ENCODE measurements around the gene SPSB2.

Gene SPSB2

DNA sequence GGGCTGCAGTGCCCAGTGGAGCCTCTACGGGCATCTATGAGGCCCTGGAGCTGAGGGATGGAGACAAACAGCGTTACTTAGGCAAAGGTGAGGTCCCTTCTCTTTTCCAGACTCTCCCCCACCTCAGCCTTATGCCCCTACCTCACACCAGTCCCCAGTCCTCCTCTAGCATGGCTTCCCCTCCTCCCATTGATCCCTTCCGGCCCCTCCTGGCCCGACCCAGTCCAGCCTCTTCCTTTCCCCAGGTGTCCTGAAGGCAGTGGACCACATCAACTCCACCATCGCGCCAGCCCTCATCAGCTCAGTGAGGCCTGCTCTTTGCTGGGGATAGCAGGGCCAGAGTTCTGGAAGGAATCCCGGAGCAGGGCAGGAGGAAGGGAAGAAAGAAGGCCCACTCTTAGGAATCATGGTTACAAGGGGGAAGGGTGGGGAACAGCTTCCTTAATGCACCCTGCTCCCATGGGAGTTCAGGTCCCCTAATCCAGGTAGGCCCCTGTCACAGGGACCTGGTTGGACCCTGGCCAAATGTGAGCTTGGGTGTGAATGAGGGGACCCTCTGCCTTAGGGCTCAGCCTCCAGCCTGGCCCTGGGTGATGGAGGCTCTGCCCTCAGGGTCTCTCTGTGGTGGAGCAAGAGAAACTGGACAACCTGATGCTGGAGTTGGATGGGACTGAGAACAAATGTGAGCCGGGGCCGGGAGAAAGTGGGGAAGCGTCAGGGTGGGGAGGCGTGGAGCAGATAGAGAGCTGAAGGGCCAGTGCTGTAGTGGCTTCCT lies 43.5 kb upstream of the SPSB2 start:
- Histone ChIP-seq H4K8ac (ENCODE audit: low read depth, low read length) (no peak overlapping the region), H2BK15ac (replicated peaks; ENCODE audit: low read depth) (no peak overlapping the region), H3K27ac (ENCODE audit: low read depth, low read length) (no peak overlapping the region), H3K27me3 (ENCODE audit: insufficient read depth, low read length, poor library complexity) (no peaks in the 10 kb centered on the region), H2BK120ac (ENCODE audit: low read depth, low read length) (no peak overlapping the region), H3K79me2 (ENCODE audit: control insufficient read depth, insufficient read depth, low read length) (no peaks in the 10 kb centered on the region), H3K36me3 (ENCODE audit: control insufficient read depth, insufficient read depth, low read length) (peaks cover 2% of the 10 kb centered on the region), H2BK5ac (ENCODE audit: low read length) (no peak overlapping the region), H3K4me3 (ENCODE audit: low read length) (no peak overlapping the region), H2AK5ac (ENCODE audit: low read length) (no peak overlapping the region), H4K5ac (ENCODE audit: low read length) (no peak overlapping the region), H3K23ac (ENCODE audit: low read length) (no peak overlapping the region), H3K56ac (ENCODE audit: low read length) (peak overlapping the region; percentile 80), H3K9ac (ENCODE audit: low read length) (peak overlapping the region; percentile 17), H3K4me2 (ENCODE audit: low read length) (no peak overlapping the region), H3K18ac (ENCODE audit: low read length) (no peak overlapping the region), H3K4me1 (ENCODE audit: control insufficient read depth, low read depth, low read length) (peaks cover 5% of the 10 kb centered on the region), H3K79me1 (ENCODE audit: low read length) (peaks cover 3% of the 10 kb centered on the region), H3K4ac (ENCODE audit: low read depth, low read length) (no peak overlapping the region)
- WGBS (ENCODE audit: extremely low coverage, insufficient coverage, low lambda C conversion rate), result no CpG with 5 or more reads among the region's 11 CpGs
- no peak for DNase-seq

DNA sequence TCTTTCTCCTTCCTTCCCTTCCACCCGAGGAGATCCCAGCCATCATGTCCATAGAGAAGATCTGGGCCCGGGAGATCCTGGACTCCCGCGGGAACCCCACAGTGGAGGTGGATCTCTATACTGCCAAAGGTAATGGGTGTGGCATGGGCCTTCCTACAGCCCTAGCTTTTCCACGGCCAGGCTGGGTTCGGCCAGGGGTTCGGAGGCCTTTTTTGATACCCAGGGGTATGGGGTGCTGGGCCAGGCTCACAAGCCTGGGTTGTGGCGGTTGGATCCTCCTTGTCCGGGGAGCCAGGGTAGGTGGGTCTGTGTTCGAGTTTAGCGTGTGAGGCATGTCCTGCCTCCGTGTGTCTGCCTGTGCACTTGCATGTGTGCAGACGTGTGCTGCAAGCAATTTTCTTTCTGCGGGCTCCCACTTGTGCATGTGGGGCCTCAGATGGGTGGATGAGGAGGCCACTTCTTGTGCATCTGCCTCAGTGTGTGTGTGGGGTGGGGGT lies 42.7 kb upstream of the SPSB2 start:
- H3K18ac ChIP-seq (ENCODE audit: low read length), result no peak overlapping the region
- H3K36me3 ChIP-seq (ENCODE audit: control insufficient read depth, insufficient read depth, low read length), result peaks cover 2% of the 10 kb centered on the region
- H3K27me3 ChIP-seq (ENCODE audit: insufficient read depth, low read length, poor library complexity), result no peaks in the 10 kb centered on the region
- H3K79me2 ChIP-seq (ENCODE audit: control insufficient read depth, insufficient read depth, low read length), result no peaks in the 10 kb centered on the region
- no peak overlapping the region for H4K5ac ChIP-seq (ENCODE audit: low read length)
- H3K56ac ChIP-seq (ENCODE audit: low read length), result peak overlapping the region; percentile 80
- H2BK5ac ChIP-seq (ENCODE audit: low read length), result peak overlapping the region; percentile 30
- WGBS (ENCODE audit: extremely low coverage, insufficient coverage, low lambda C conversion rate), result no CpG with 5 or more reads among the region's 14 CpGs
- no peak overlapping the region for H2BK120ac ChIP-seq (ENCODE audit: low read depth, low read length)
- peak overlapping the region; percentile 56 for H3K9ac ChIP-seq (ENCODE audit: low read length)
- H3K4me2 ChIP-seq (ENCODE audit: low read length), result peak overlapping the region; percentile 35
- H2BK15ac ChIP-seq (replicated peaks; ENCODE audit: low read depth), result no peak overlapping the region
- peak overlapping the region; percentile 87 for H2AK5ac ChIP-seq (ENCODE audit: low read length)
- no peak overlapping the region for H3K27ac ChIP-seq (ENCODE audit: low read depth, low read length)
- peaks cover 5% of the 10 kb centered on the region for H3K4me1 ChIP-seq (ENCODE audit: control insufficient read depth, low read depth, low read length)
- DNase-seq, result no peak
- no peak overlapping the region for H3K23ac ChIP-seq (ENCODE audit: low read length)
- peaks cover 3% of the 10 kb centered on the region for H3K79me1 ChIP-seq (ENCODE audit: low read length)
- H3K4ac ChIP-seq (ENCODE audit: low read depth, low read length), result peak overlapping the region; percentile 79
- H4K8ac ChIP-seq (ENCODE audit: low read depth, low read length), result no peak overlapping the region
- no peak overlapping the region for H3K4me3 ChIP-seq (ENCODE audit: low read length)

DNA sequence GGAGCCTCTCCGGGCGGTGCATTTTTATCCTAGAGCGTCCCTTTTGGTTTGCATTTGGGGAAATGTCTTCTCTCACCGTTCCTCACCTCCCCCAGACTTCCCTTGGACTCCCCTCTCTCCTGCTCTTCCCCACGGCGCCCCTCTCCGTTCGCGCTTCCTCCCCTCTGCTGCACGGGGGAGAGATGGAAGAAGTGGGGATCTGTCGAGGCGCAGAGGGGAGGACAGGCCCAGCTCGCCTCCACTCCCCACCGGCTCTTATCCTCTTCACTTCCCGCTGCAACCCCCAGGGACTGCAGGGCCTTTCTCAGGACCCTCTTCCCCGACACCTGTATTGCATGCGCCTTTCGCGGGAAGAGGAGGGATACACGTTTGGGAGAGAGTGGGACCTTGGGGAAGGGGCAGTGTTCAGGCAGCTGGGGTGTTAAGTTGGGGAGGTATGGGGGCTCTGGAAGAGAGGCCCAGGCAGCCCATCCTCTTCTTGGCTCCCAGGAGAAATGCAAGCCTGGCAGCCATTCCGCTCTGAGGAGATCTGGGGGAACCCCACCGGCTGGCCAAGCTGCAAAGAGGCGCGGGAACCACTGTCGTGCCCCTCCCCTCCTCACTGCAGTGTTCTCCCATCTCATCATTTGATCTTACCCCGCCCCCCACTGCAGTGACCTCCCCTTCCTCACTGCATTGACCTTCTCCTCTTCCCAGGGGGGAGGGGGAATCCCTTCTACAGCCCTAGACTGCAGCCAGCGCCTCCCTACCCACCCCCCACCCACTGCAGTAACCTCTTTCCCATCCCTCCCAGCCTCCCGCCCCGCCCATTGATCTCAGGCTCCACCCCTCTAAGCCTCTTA lies 42.1 kb upstream of the SPSB2 start:
- H3K23ac ChIP-seq (ENCODE audit: low read length), result peak overlapping the region; percentile 67
- peak; percentile 92 for DNase-seq
- peak overlapping the region; percentile 42 for H3K4me3 ChIP-seq (ENCODE audit: low read length)
- H3K9ac ChIP-seq (ENCODE audit: low read length), result peak overlapping the region; percentile 75
- H2BK15ac ChIP-seq (replicated peaks; ENCODE audit: low read depth), result no peak overlapping the region
- H3K27me3 ChIP-seq (ENCODE audit: insufficient read depth, low read length, poor library complexity), result no peaks in the 10 kb centered on the region
- peaks cover 5% of the 10 kb centered on the region for H3K4me1 ChIP-seq (ENCODE audit: control insufficient read depth, low read depth, low read length)
- H3K79me1 ChIP-seq (ENCODE audit: low read length), result peaks cover 3% of the 10 kb centered on the region
- H2BK120ac ChIP-seq (ENCODE audit: low read depth, low read length), result no peak overlapping the region
- no peak overlapping the region for H4K8ac ChIP-seq (ENCODE audit: low read depth, low read length)
- H2AK5ac ChIP-seq (ENCODE audit: low read length), result no peak overlapping the region
- H3K4ac ChIP-seq (ENCODE audit: low read depth, low read length), result no peak overlapping the region
- H2BK5ac ChIP-seq (ENCODE audit: low read length), result no peak overlapping the region
- H4K5ac ChIP-seq (ENCODE audit: low read length), result no peak overlapping the region
- no CpG with 5 or more reads among the region's 29 CpGs for WGBS (ENCODE audit: extremely low coverage, insufficient coverage, low lambda C conversion rate)
- H3K18ac ChIP-seq (ENCODE audit: low read length), result peak overlapping the region; percentile 2
- H3K4me2 ChIP-seq (ENCODE audit: low read length), result peak overlapping the region; percentile 92
- H3K56ac ChIP-seq (ENCODE audit: low read length), result peak overlapping the region; percentile 83
- peaks cover 2% of the 10 kb centered on the region for H3K36me3 ChIP-seq (ENCODE audit: control insufficient read depth, insufficient read depth, low read length)
- H3K79me2 ChIP-seq (ENCODE audit: control insufficient read depth, insufficient read depth, low read length), result no peaks in the 10 kb centered on the region
- no peak overlapping the region for H3K27ac ChIP-seq (ENCODE audit: low read depth, low read length)

DNA sequence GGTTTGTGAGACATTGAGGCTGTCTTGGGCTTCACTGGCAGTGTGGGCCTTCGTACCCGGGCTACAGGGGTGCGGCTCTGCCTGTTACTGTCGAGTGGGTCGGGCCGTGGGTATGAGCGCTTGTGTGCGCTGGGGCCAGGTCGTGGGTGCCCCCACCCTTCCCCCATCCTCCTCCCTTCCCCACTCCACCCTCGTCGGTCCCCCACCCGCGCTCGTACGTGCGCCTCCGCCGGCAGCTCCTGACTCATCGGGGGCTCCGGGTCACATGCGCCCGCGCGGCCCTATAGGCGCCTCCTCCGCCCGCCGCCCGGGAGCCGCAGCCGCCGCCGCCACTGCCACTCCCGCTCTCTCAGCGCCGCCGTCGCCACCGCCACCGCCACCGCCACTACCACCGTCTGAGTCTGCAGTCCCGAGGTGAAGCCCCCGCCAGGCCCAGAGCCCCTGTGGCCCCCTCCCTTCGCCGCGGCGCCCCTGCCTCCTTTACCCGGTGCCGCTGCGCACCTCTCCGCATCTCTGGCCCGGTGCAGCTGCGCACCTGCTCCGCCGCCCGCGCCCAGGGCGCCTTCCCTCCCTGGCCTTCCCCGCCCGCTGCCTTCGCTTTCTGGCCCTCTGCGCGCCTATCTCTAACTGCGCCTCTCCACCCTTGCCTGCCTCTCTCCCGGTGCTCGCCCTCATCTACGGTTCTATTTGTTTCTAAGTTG lies 41.3 kb upstream of the SPSB2 start, which contains the start of gene ENO2:
ENO2 (plus strand) TSS at position 335 of the 701 bp plus-strand sequence. CDS start 1,253 bp downstream, outside the sequence.
- no CpG with 5 or more reads among the region's 68 CpGs for WGBS (ENCODE audit: extremely low coverage, insufficient coverage, low lambda C conversion rate)
- Histone ChIP-seq H3K23ac (ENCODE audit: low read length) (peak within 1 kb of the TSS; percentile 67), H4K8ac (ENCODE audit: low read depth, low read length) (no peak within 1 kb of the TSS), H3K4me1 (ENCODE audit: control insufficient read depth, low read depth, low read length) (peaks cover 5% of the 10 kb centered on the region), H3K4me2 (ENCODE audit: low read length) (peak within 1 kb of the TSS; percentile 92), H2BK15ac (replicated peaks; ENCODE audit: low read depth) (no peak within 1 kb of the TSS), H3K4ac (ENCODE audit: low read depth, low read length) (peak within 1 kb of the TSS; percentile 20), H2BK5ac (ENCODE audit: low read length) (no peak within 1 kb of the TSS), H3K4me3 (ENCODE audit: low read length) (peak within 1 kb of the TSS; percentile 42), H2BK120ac (ENCODE audit: low read depth, low read length) (no peak within 1 kb of the TSS), H3K79me1 (ENCODE audit: low read length) (peaks cover 3% of the 10 kb centered on the region), H3K9ac (ENCODE audit: low read length) (peak within 1 kb of the TSS; percentile 75), H3K27me3 (ENCODE audit: insufficient read depth, low read length, poor library complexity) (no peaks in the 10 kb centered on the region), H3K79me2 (ENCODE audit: control insufficient read depth, insufficient read depth, low read length) (no peaks in the 10 kb centered on the region), H3K18ac (ENCODE audit: low read length) (peak within 1 kb of the TSS; percentile 19), H4K5ac (ENCODE audit: low read length) (no peak within 1 kb of the TSS), H3K27ac (ENCODE audit: low read depth, low read length) (no peak within 1 kb of the TSS), H3K56ac (ENCODE audit: low read length) (peak within 1 kb of the TSS; percentile 83), H3K36me3 (ENCODE audit: control insufficient read depth, insufficient read depth, low read length) (peaks cover 2% of the 10 kb centered on the region), H2AK5ac (ENCODE audit: low read length) (no peak within 1 kb of the TSS)
- DNase-seq, result peak; percentile 48

DNA sequence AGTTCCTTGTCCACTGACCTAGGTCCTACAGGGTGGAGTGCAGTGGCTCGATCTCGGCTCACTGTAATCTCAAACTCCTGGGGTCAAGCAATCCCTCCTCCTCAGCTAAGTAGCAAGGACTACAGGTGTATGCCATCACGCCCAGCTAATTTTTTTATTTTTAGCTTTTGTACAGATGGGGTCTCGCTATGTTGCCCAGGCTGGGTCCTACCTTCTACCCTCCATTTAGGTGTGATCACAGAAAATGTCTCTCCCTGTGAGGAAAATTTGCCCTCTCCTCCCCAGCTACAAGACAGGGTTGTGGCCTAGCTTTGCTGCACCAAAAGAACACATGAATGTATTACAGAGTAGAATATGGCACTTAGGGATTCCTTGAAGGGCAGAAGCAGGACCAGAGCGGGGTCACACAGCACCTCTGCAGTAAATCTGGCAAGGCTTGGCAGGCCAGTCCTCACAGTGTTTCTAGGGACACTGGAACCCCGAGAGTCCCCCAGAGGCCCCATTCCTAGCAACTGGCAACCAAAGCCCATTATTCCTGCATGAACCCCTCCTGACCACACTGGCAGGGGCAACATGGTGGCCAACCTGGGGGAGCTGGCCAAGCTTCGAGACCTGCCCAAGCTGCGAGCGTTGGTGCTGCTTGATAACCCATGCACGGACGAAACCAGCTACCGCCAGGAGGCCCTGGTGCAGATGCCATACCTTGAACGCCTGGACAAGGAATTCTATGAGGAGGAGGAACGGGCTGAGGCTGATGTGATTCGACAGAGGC lies 39.2 kb upstream of the SPSB2 start:
- Histone ChIP-seq H2BK15ac (replicated peaks; ENCODE audit: low read depth) (no peak overlapping the region), H3K9ac (ENCODE audit: low read length) (no peak overlapping the region)
- DNase-seq, result no peak

More for the DNA sequence above, 39.2 kb upstream of the SPSB2 start:
- Histone ChIP-seq H3K36me3 (ENCODE audit: control insufficient read depth, insufficient read depth, low read length) (no peaks in the 10 kb centered on the region), H3K23ac (ENCODE audit: low read length) (no peak overlapping the region), H3K27ac (ENCODE audit: low read depth, low read length) (no peak overlapping the region), H3K4me2 (ENCODE audit: low read length) (no peak overlapping the region), H3K79me1 (ENCODE audit: low read length) (peaks cover 3% of the 10 kb centered on the region), H3K79me2 (ENCODE audit: control insufficient read depth, insufficient read depth, low read length) (no peaks in the 10 kb centered on the region), H4K5ac (ENCODE audit: low read length) (no peak overlapping the region), H3K4ac (ENCODE audit: low read depth, low read length) (no peak overlapping the region), H3K4me1 (ENCODE audit: control insufficient read depth, low read depth, low read length) (peaks cover 5% of the 10 kb centered on the region), H3K4me3 (ENCODE audit: low read length) (no peak overlapping the region), H2BK120ac (ENCODE audit: low read depth, low read length) (no peak overlapping the region), H2AK5ac (ENCODE audit: low read length) (no peak overlapping the region), H3K56ac (ENCODE audit: low read length) (no peak overlapping the region), H3K18ac (ENCODE audit: low read length) (no peak overlapping the region), H4K8ac (ENCODE audit: low read depth, low read length) (no peak overlapping the region), H3K27me3 (ENCODE audit: insufficient read depth, low read length, poor library complexity) (no peaks in the 10 kb centered on the region), H2BK5ac (ENCODE audit: low read length) (no peak overlapping the region)
- WGBS (ENCODE audit: extremely low coverage, insufficient coverage, low lambda C conversion rate), result no CpG with 5 or more reads among the region's 15 CpGs

All from mesendoderm (in vitro differentiated cells).